ENCODE data around the gene CHST8.

- TF ChIP-seq CTCF (IDR thresholded peaks at IDR 0.05; ENCODE audit: borderline replicate concordance, extremely low read depth, low read length, poor library complexity, severe bottlenecking): no peak
- TF ChIP-seq EZH2 (IDR thresholded peaks at IDR 0.05; ENCODE audit: borderline replicate concordance, low read depth, low read length, severe bottlenecking): no peak
Measured at GRCh38 chr19:33687481-33688170, 65.9 kb downstream of the CHST8 start.
